GM12892 (cell line): ENCODE data around the gene HBS1L.

Source experiments
- POLR2AphosphoS5 ChIP-seq: IDR thresholded peaks from 2 replicates; pipeline ENCODE4 v1.6.1; 2011; ENCODE audit warnings: low read depth, low read length, control low read depth
- TAF1 ChIP-seq: IDR thresholded peaks from 2 replicates; pipeline ENCODE4 v1.6.1; 2011; ENCODE audit warnings: low read depth, mild to moderate bottlenecking, control low read depth, low read length, borderline replicate concordance

DNA sequence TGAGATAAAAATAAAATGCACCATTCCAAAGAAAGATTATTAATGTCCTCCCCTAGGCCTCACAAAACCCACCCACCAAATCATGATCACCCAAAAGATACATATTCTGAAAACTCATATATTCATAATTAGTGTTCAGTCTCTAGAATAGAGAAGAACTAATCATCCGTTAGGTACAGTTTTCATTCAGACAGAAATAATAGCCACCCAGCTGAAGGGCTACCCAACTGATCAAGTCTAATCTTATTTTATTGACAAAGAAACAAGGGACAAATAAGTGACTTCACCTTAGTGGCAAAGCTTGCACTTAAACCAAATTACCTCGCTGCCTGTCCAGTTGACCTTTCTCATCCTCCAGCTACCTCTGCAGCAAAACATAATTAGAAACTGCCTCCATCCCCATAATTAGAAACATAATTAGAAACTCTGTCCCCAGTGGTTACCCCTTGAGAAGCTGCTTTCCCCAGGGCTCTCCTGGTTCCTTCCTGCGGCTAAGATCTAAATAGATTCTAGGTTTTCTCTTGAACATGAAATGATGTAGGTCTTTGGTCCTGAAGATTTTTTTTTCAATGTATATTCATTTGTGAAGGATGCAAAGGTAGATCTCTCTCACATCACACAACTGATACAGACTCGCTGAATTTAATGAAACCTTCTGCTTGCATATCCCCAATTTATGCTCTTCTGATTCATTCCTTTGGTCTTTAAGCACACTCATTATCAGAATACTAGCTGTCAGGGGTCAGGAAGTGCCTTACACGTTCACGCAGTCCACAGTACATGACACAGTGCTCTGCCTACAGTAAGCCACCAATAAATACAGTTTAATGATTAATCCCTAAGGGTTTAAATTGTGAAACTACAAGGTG, 46.3 kb downstream of the HBS1L start:
- TF ChIP-seq POLR2AphosphoS5 (no peak), TAF1 (no peak)
